Measurements from ENCODE around the gene GRIN3B. TPM values are rescaled to one million over a fixed set of nuclear protein-coding genes. Genes with fewer than 3 reads are reported as not detected.
A peak's percentile ranks its signal among the peaks of the same experiment; 100 is the strongest.

Gene GRIN3B
- total RNA-seq, 1 donor from 2014 or later = 3.0 TPM

GRCh38 chr19:1016647-1017114, 16.5 kb downstream of the GRIN3B start:
- peaks cover 29% of the 10 kb centered on the region for H3K36me3 ChIP-seq
- H3K9me3 ChIP-seq = no peaks in the 10 kb centered on the region
- intact Hi-C loops (cut with DNase I) = no loop called here
- H3K4me1 ChIP-seq = peaks cover 53% of the 10 kb centered on the region
- no peak for DNase-seq
- H3K4me3 ChIP-seq = peak overlapping the region; percentile 20
- peak overlapping the region; percentile 6 for H3K27ac ChIP-seq
- ATAC-seq = no peak
- H3K27me3 ChIP-seq (ENCODE audit: low read depth) = no peaks in the 10 kb centered on the region
- TF ChIP-seq, protein P1, sequence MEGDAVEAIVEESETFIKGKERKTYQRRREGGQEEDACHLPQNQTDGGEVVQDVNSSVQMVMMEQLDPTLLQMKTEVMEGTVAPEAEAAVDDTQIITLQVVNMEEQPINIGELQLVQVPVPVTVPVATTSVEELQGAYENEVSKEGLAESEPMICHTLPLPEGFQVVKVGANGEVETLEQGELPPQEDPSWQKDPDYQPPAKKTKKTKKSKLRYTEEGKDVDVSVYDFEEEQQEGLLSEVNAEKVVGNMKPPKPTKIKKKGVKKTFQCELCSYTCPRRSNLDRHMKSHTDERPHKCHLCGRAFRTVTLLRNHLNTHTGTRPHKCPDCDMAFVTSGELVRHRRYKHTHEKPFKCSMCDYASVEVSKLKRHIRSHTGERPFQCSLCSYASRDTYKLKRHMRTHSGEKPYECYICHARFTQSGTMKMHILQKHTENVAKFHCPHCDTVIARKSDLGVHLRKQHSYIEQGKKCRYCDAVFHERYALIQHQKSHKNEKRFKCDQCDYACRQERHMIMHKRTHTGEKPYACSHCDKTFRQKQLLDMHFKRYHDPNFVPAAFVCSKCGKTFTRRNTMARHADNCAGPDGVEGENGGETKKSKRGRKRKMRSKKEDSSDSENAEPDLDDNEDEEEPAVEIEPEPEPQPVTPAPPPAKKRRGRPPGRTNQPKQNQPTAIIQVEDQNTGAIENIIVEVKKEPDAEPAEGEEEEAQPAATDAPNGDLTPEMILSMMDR (IDR thresholded peaks at IDR 0.05) = no peak

DNA sequence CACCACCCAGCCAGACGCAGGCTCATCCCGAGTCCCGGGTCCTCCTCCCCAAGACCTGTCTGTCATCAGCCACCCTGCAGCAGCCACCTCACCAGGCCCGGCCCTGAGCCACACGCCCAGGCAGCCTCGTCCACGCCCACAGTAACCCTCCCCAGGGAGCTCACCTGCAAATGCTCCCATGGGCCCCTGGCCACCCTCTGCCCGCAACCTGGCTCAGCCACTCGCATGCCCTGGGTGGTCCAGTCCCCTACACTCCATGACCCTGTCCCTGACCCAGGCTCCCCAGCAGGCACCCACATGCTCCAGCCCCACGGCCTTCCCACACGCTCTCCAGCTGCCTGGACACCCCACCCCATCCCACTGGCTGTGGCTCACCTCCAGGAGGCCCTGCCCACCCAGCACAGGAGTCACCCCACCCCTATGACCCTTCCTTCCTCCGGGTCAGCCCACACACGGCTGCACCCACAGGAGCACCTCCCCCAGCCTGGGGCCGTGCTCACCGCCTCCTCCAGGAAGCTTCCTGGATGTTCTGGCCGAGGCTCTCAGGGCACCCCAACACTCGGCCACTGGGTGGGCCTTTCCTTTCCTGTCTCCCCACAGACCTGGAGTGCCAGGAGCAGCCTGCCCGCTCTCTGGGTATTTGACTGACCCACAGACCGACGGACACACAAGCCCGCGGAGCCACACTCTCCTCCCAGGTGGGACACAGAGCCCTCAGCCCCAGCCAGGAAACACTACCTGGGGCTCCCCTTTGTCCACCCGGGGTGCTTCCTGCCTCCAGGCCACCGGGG, 17.1 kb downstream of the GRIN3B start:
- intact Hi-C loops (cut with DNase I) = no loop called here
- TF ChIP-seq, protein P1 (IDR thresholded peaks at IDR 0.05) = no peak
- Histone ChIP-seq H3K27ac (no peak overlapping the region), H3K27me3 (ENCODE audit: low read depth) (no peaks in the 10 kb centered on the region), H3K4me3 (peak overlapping the region; percentile 20), H3K4me1 (peaks cover 60% of the 10 kb centered on the region), H3K36me3 (peaks cover 22% of the 10 kb centered on the region), H3K9me3 (no peaks in the 10 kb centered on the region)
- no peak for ATAC-seq
- no peak for DNase-seq

GRCh38 chr19:1017906-1018305, 17.7 kb downstream of the GRIN3B start:
- TF ChIP-seq, protein P1 (IDR thresholded peaks at IDR 0.05) = no peak
- ATAC-seq = no peak
- Histone ChIP-seq H3K27ac (no peak overlapping the region), H3K27me3 (ENCODE audit: low read depth) (no peaks in the 10 kb centered on the region), H3K4me1 (peaks cover 64% of the 10 kb centered on the region), H3K36me3 (peaks cover 17% of the 10 kb centered on the region), H3K4me3 (no peak overlapping the region), H3K9me3 (no peaks in the 10 kb centered on the region)
- intact Hi-C loops (cut with DNase I) = no loop called here
- no peak for DNase-seq

GRCh38 chr19:1018393-1018792, 18.2 kb downstream of the GRIN3B start:
- TF ChIP-seq, protein P1 (IDR thresholded peaks at IDR 0.05) = no peak
- Histone ChIP-seq H3K36me3 (peaks cover 12% of the 10 kb centered on the region), H3K27me3 (ENCODE audit: low read depth) (no peaks in the 10 kb centered on the region), H3K27ac (no peak overlapping the region), H3K4me1 (peaks cover 69% of the 10 kb centered on the region), H3K4me3 (no peak overlapping the region), H3K9me3 (no peaks in the 10 kb centered on the region)
- ATAC-seq (no peak), DNase-seq (no peak)
- intact Hi-C loops (cut with DNase I) = no loop called here

GRCh38 chr19:1018932-1019615, 18.9 kb downstream of the GRIN3B start:
- TF ChIP-seq, protein P1 (IDR thresholded peaks at IDR 0.05) = no peak
- Histone ChIP-seq H3K4me3 (peak overlapping the region; percentile 84), H3K27ac (no peak overlapping the region), H3K9me3 (no peaks in the 10 kb centered on the region), H3K4me1 (peaks cover 73% of the 10 kb centered on the region), H3K27me3 (ENCODE audit: low read depth) (no peaks in the 10 kb centered on the region), H3K36me3 (peaks cover 5% of the 10 kb centered on the region)
- DNase-seq (no peak), ATAC-seq (no peak)
- intact Hi-C loops (cut with DNase I) = no loop called here

Data from lower lobe of right lung (tissue), 2 donors.